Subcutaneous abdominal adipose tissue (tissue), 5 donors: ENCODE data around the gene DHX36.
A peak's percentile ranks its signal among the peaks of the same experiment; 100 is the strongest.

Source experiments
- H3K27ac ChIP-seq: one replicate; pipeline ENCODE4 v1.7.0; 2013; ENCODE audit warnings: low read depth, mild to moderate bottlenecking, inconsistent platforms, low read length, moderate library complexity
- H3K27me3 ChIP-seq, 5 donors: one replicate each; pipeline ENCODE4 v1.7.0; 2013; ENCODE audit warnings: low read length in 5 of 5, inconsistent platforms in 1 of 5; ENCODE audit not compliant: control insufficient read depth in 5 of 5, insufficient read depth in 4 of 5
- H3K36me3 ChIP-seq, 5 donors: one replicate each; pipeline ENCODE4 v1.7.0; 2013; ENCODE audit warnings: low read length in 5 of 5; ENCODE audit not compliant: control insufficient read depth in 5 of 5, insufficient read depth in 5 of 5
- H3K4me1 ChIP-seq, 5 donors: one replicate each; pipeline ENCODE4 v1.7.0; 2013; ENCODE audit warnings: low read length in 5 of 5, mild to moderate bottlenecking in 3 of 5, moderate library complexity in 1 of 5; ENCODE audit not compliant: control insufficient read depth in 5 of 5, insufficient read depth in 5 of 5
- H3K4me3 ChIP-seq, 5 donors: one replicate each; pipeline ENCODE4 v1.7.0; 2013; ENCODE audit warnings: low read length in 5 of 5, low read depth in 1 of 5
- H3K9ac ChIP-seq, 5 donors: one replicate each; pipeline ENCODE4 v1.7.0; 2013; ENCODE audit warnings: low read length in 5 of 5, mild to moderate bottlenecking in 4 of 5, moderate library complexity in 3 of 5
- H3K9me3 ChIP-seq, 5 donors: one replicate each; pipeline ENCODE4 v1.7.0; 2013; ENCODE audit warnings: low read length in 5 of 5; ENCODE audit not compliant: control insufficient read depth in 5 of 5
- donor health status: healthy.
- donor health status: healthy.
- donor health status: healthy.
- donor health status: healthy.
- donor health status: healthy.

The DHX36 gene

GRCh38 chr3:154250291-154250690, 74.0 kb downstream of the DHX36 start:
- Histone ChIP-seq H3K9ac (no peak overlapping the region), H3K4me3 (no peak overlapping the region), H3K4me1 (peaks cover 0 to 14% (median 4%) of the 10 kb centered on the region in 5 donors), H3K9me3 (no peaks in the 10 kb centered on the region), H3K36me3 (peaks cover 12 to 31% (median 20%) of the 10 kb centered on the region in 5 donors), H3K27ac (no peak overlapping the region), H3K27me3 (no peaks in the 10 kb centered on the region)

- Histone ChIP-seq H3K27me3 (no peaks in the 10 kb centered on the region), H3K4me1 (peaks cover 0 to 16% (median 9%) of the 10 kb centered on the region in 5 donors), H3K27ac (no peak overlapping the region), H3K36me3 (peaks cover 4 to 19% (median 10%) of the 10 kb centered on the region in 5 donors), H3K9ac (no peak overlapping the region), H3K4me3 (no peak overlapping the region), H3K9me3 (no peaks in the 10 kb centered on the region)
Measured at GRCh38 chr3:154247806-154248415, 76.4 kb downstream of the DHX36 start.

DNA sequence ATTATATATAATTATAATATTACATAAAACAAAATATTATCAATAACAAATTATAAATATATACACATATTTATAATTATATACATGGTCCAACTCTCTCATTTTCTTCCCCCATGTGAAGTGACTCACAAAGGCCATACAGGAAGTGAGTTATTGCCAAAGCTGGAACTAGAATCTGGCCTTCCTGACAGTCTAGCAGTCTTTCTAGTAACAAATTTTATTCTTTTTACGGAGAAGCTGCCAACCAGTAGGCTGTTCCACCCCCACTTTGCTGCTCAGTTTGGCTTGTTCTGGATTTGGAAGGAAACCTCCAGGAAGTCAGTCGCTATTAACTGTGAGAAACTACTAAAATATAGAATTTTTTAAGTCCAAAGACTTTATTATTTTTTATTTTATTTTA, 79.6 kb downstream of the DHX36 start:
- Histone ChIP-seq H3K4me3 (no peak overlapping the region), H3K4me1 (peaks cover 0 to 16% (median 11%) of the 10 kb centered on the region in 5 donors), H3K9ac (peak overlapping the region in 1 of 5 donors; percentile 34), H3K36me3 (peaks cover 0 to 15% (median 2%) of the 10 kb centered on the region in 5 donors), H3K27ac (no peak overlapping the region), H3K9me3 (no peaks in the 10 kb centered on the region), H3K27me3 (no peaks in the 10 kb centered on the region)

GRCh38 chr3:154243353-154243752, 80.9 kb downstream of the DHX36 start:
- H3K4me1 ChIP-seq, result peaks cover 0 to 16% (median 11%) of the 10 kb centered on the region in 5 donors
- H3K27ac ChIP-seq, result peak overlapping the region; percentile 14
- peaks cover 0 to 10% (median 0%) of the 10 kb centered on the region in 5 donors for H3K36me3 ChIP-seq
- H3K27me3 ChIP-seq, result no peaks in the 10 kb centered on the region
- H3K9ac ChIP-seq, result peak overlapping the region in 2 of 5 donors; percentile 17 to 38
- no peak overlapping the region for H3K4me3 ChIP-seq
- no peaks in the 10 kb centered on the region for H3K9me3 ChIP-seq

DNA sequence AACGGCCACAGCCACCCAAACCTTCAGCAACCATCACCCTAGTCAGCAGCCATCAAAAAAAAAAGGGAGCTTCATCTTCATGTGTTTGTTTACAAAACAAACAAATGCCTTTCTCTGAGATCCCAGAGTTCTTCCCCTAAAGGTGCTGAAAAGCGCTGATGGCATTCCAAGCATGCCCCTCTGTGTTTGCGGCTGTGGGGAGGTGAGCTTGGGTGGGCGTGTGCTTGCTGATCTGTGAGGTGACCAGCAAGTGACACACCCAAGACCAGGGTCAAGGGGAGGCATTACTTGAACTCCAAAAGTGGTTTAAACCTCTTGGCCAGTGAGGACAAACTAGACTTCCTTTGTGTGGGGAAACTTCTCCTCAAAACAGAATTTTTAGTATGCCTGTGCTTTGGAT, 81.5 kb downstream of the DHX36 start:
- Histone ChIP-seq H3K9ac (peak overlapping the region in 1 of 5 donors; percentile 17), H3K9me3 (no peaks in the 10 kb centered on the region), H3K27ac (peak overlapping the region; percentile 14), H3K4me3 (no peak overlapping the region), H3K36me3 (peaks cover 0 to 9% (median 0%) of the 10 kb centered on the region in 5 donors), H3K27me3 (no peaks in the 10 kb centered on the region), H3K4me1 (peaks cover 0 to 16% (median 10%) of the 10 kb centered on the region in 5 donors)

GRCh38 chr3:154241496-154241895, 82.8 kb downstream of the DHX36 start:
- peaks cover 0 to 9% (median 0%) of the 10 kb centered on the region in 5 donors for H3K36me3 ChIP-seq
- H3K4me1 ChIP-seq, result peaks cover 0 to 16% (median 5%) of the 10 kb centered on the region in 5 donors
- no peak overlapping the region for H3K9ac ChIP-seq
- H3K4me3 ChIP-seq, result no peak overlapping the region
- no peak overlapping the region for H3K27ac ChIP-seq
- no peaks in the 10 kb centered on the region for H3K9me3 ChIP-seq
- no peaks in the 10 kb centered on the region for H3K27me3 ChIP-seq

DNA sequence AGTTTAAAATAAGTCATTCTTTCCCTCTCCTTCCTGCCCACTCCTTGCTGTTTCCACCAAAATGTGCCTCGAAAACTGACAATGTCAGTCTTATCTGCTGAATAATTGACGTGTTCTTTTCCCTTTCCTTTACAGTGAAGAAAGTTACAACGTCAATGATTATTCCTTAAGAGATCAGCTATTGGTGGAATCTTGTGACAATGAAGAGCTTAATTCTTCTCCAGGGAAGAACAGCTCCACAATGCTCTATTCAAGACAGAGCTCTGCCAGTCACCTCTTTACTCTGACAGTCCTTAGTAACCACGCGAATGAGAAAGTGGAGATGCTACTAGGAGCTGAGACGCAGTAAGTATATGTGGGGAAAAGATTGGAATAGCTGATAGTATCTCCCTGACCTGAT, 84.1 kb downstream of the DHX36 start:
- Histone ChIP-seq H3K27ac (no peak overlapping the region), H3K36me3 (peaks cover 0 to 12% (median 0%) of the 10 kb centered on the region in 5 donors), H3K9ac (no peak overlapping the region), H3K4me1 (peaks cover 0 to 16% (median 4%) of the 10 kb centered on the region in 5 donors), H3K4me3 (no peak overlapping the region), H3K27me3 (no peaks in the 10 kb centered on the region), H3K9me3 (no peaks in the 10 kb centered on the region)

DNA sequence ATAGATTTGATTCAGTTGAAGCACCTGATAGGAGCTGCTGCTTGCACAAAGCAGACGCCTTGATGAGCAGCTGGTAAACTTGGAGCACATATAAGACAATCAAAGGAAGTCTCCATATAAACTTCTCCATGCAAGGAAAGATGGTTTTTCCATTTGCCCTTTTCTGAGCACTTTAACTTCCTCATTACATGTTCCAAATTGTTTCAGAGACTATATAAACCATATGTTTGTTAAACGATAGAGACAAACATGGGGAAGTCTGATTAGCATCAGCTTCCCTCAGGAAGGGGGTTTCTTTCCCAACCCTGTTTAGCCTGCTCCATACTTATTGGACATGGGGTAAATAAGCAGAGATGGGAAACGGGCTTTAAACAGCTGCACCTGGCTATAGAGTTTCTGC, 88.0 kb downstream of the DHX36 start:
- no peaks in the 10 kb centered on the region for H3K4me1 ChIP-seq
- no peak overlapping the region for H3K4me3 ChIP-seq
- H3K36me3 ChIP-seq, result peaks cover 0 to 9% (median 5%) of the 10 kb centered on the region in 5 donors
- no peaks in the 10 kb centered on the region for H3K9me3 ChIP-seq
- no peak overlapping the region for H3K27ac ChIP-seq
- no peaks in the 10 kb centered on the region for H3K27me3 ChIP-seq
- H3K9ac ChIP-seq, result no peak overlapping the region

DNA sequence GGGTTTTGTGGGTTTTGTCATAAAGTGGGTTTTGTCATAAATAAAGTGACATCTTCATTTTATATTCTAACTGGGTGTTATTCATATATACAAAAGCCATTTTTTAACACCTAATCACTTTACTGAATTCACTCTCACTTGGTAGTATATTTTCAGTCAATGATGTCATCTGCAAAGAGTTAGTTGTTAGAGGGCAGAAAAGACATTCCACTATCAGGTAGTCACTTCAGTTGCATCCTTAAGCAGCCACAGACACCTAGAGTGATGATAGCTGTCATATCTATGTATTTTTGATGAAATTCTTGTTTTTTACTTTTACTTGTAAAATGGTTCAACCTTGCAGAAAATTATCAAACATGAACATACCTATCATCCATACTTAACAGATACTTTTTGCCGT, 89.0 kb downstream of the DHX36 start:
- Histone ChIP-seq H3K4me3 (no peak overlapping the region), H3K9me3 (no peaks in the 10 kb centered on the region), H3K9ac (no peak overlapping the region), H3K27ac (no peak overlapping the region), H3K4me1 (peaks cover 0 to 7% (median 0%) of the 10 kb centered on the region in 5 donors), H3K27me3 (no peaks in the 10 kb centered on the region), H3K36me3 (peaks cover 0 to 6% (median 0%) of the 10 kb centered on the region in 5 donors)

- Histone ChIP-seq H3K4me3 (no peak overlapping the region), H3K4me1 (peaks cover 0 to 23% (median 0%) of the 10 kb centered on the region in 5 donors), H3K27ac (no peak overlapping the region), H3K27me3 (no peaks in the 10 kb centered on the region), H3K9me3 (no peaks in the 10 kb centered on the region), H3K36me3 (peaks cover 0 to 9% (median 0%) of the 10 kb centered on the region in 5 donors), H3K9ac (no peak overlapping the region)
Measured at GRCh38 chr3:154229217-154229590, 95.1 kb downstream of the DHX36 start.
